ENCODE data around the gene PRR18.

The PRR18 gene

DNA sequence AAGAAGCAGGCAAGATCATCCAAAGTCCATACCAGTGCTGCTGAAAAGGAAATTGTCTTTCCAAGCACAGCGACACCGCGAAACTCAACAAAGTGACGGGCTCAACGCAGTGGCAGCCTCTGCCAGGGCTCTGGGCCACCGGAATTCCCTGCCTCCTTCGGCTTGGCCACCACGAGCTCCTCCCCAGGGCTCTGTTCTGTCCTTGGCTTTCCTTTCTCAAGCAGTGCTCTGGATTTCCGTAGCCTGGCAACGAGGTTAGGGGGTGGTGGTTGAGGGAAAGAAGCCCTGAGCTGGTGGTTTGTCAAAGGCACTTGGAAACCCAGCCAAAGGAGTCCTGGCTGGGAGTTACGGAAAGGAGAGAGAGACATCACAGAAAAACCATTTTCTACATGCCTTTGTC is 31.2 kb downstream of the PRR18 start:
- no peak for DNase-seq (ENCODE audit: low read depth in 2 of 3, low spot score in 1 of 3)

DNA sequence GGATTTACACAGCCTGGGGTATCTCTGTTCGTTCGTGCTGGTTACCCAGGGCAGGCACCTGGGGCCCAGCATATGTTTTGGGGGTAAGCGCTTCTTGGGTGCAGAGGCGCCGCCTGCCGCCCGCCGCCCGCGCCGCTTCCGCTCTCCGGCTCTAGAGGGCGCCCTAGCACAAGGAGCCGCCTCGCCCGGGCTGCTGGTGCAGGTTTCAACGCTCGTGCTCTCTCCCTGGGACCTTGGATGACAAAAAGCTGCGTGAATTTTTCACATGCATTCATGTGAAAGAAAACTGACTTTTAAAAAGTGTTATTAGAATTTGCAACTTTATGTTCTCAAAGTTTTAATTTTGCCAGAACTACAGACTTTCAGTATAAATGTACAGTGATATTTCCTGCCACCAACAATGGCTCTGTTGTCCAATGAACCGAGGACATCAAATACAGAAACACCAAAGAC is 32.5 kb downstream of the PRR18 start:
- DNase-seq (ENCODE audit: low read depth in 2 of 3, low spot score in 1 of 3): peak; percentile 68 to 82 (median 69)

DNA sequence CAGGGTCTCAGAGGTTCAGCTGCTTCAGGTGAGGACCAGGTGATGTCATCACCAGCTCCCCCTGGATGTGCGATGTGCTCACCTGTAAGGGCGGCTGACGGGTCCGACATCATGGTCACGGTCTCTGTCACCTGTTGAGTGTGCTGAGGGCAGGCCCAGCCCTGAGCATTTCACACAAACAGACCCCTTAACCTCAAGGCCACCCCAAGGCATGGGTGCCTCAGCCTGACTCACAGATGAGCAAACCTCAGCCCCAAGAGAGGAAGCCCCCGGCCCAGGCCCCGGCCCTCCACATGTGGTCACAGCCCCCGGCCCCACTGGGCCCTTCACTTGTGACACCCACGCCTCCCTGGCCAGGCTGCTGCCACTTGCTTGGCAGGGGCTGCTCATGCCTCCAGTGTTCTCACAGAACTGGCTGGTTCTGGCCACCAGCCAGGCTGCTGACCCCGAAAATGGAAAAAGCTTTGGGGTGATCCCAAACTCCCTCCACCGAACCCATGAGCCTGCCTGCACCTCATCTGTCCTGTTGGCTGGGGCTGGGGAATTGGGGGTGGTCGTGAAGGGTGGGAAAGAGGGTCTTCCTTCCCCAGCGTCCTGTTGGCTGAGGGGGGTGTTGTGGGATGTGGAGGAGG is 33.3 kb downstream of the PRR18 start:
- DNase-seq (ENCODE audit: low read depth in 2 of 3, low spot score in 1 of 3): no peak

- no peak for DNase-seq (ENCODE audit: low read depth in 2 of 3, low spot score in 1 of 3)
Measured at GRCh38 chr6:166274163-166274562, 34.0 kb downstream of the PRR18 start.

- no peak for DNase-seq (ENCODE audit: low read depth in 2 of 3, low spot score in 1 of 3)
Measured at GRCh38 chr6:166271376-166271765, 36.8 kb downstream of the PRR18 start.

DNA sequence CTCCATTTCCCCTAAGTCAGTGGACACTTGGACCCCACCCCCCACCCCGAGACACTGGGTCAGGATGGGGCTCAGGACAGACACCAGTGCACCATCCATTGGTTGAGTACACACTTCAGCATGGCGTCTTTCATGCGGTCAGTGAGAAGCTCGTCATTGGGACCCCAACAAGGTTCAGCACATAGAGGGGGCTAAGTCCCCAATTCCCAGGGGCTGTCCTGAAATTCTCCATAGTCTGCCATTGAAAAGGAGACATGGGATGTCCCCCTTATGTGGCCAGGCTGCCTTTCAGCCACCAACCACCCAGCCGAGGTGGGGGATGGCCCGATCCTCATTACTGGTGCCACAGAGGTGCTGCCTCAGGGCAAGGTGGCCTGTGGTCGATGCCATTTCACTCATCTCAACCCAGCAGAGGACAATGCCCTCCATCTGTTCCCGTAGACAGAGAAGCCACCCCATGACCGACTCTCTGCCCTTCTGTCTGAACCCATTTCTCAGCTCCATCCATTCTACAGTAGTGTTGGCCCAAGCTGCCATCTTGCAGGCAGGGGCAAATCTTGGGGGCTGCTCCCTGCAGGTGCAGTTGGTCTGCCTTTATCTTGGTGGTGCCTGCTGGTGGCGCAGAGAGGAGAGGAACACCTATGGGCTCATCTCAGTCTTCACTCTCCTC is 37.4 kb downstream of the PRR18 start:
- DNase-seq (ENCODE audit: low read depth in 2 of 3, low spot score in 1 of 3): no peak

DNA sequence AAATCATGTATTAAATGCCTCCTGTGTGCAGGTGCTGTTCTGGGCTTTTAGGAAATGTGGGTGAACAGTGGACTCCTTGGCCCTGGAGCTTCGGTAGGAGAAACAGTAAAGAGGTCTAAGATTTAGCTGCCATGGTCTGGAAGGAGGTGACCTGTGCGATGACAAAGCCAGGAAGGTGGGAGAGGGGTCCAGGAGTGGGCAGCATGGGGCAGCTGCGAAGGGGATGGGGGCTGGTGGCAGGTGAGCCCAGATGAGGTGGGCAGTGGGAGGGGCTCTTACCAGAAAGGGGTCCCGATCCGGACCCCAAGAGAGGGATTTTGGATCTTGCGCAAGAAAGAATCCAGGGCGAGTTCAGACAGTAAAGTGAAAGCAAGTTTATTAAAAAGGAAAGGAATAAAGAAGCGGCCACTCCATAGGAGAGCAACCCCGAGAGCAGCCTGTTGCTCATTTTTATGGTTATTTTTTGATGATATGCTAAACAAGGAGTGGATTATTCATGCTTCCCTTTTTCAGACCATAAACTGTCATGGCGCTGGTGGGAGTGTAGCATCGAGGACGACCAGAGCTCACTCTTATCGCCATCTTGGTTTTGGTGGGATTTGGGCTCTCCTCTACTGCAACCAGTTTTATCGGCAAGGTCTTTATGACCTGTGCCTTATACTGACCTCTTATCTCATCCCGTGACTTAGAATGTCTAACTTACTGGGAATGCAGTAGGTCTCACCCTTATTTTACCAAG is 38.7 kb downstream of the PRR18 start:
- DNase-seq (ENCODE audit: low read depth in 2 of 3, low spot score in 1 of 3): no peak

GRCh38 chr6:166268431-166268830 is 39.8 kb downstream of the PRR18 start:
- DNase-seq (ENCODE audit: low read depth in 2 of 3, low spot score in 1 of 3): no peak

DNA sequence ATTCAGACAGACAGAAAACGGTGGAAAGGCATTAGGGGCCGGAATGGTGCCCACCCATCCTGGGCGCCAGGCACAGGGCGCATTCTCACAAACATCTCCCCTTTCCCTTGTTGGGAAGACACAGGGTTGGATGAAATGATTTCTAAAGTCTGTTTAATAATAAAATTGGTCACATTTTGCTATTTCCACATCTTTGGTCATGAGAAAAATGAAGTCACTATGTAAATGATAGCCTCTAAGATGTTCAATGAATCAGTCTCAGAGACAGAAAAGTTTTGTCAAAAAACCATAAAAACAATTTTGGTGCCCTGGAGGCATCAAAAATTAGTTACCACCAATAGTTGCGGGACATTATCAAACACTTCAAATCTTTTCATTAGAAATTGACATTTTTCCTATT is 40.7 kb downstream of the PRR18 start:
- no peak for DNase-seq (ENCODE audit: low read depth in 2 of 3, low spot score in 1 of 3)

GRCh38 chr6:166266336-166266735 is 41.9 kb downstream of the PRR18 start:
- DNase-seq (ENCODE audit: low read depth in 2 of 3, low spot score in 1 of 3): no peak

- DNase-seq (ENCODE audit: low read depth in 2 of 3, low spot score in 1 of 3): no peak
Measured at GRCh38 chr6:166262743-166263515, 45.3 kb downstream of the PRR18 start.

GRCh38 chr6:166259296-166259977 is 48.8 kb downstream of the PRR18 start:
- no peak for DNase-seq (ENCODE audit: low read depth in 2 of 3, low spot score in 1 of 3)

DNA sequence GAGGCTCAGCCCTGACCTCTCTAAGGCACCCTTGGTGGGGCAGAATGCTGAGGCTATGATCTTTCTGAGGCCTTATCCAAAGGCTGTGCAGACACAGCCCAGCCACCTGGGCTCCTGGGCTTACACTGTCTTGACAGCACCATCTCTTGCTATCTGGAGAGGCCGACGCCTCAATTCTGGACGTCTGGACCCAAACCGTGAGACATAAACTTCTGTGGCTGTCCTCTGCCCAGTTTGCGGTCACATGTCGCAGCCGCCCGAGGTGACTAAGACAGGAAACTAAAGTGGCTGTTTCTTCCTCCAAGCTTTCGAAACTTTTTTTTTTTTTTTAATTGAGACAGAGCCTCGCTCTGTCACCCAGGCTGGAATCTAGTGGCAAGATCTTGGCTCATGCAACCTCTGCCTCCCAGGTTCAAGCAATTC is 49.3 kb downstream of the PRR18 start:
- peak in 2 of 3 donors; percentile 30 to 37 for DNase-seq (ENCODE audit: low read depth in 2 of 3, low spot score in 1 of 3)

GRCh38 chr6:166257911-166258318 is 50.3 kb downstream of the PRR18 start:
- peak in 1 of 3 donors; percentile 34 for DNase-seq (ENCODE audit: low read depth in 2 of 3, low spot score in 1 of 3)
